Fibroblast of lung (primary cell): ENCODE data around the gene NR1D1. TPM values are rescaled to one million over a fixed set of nuclear protein-coding genes. Genes with fewer than 3 reads are reported as not detected.

Experiments used
- DNase-seq, 2 donors: peaks; one replicate each; pipeline versions ENCODE4 v3.0.0 to v3.0.0-alpha.2; 2010; ENCODE audit warnings: low read depth in 2 of 2
- H2AFZ ChIP-seq: 2 replicates; pipeline ENCODE4 v1.5.1; 2012; ENCODE audit warnings: low read length, control low read depth, inconsistent platforms
- H3K27ac ChIP-seq: 2 replicates; pipeline ENCODE4 v1.5.1; 2011; ENCODE audit warnings: low read length, control low read depth; ENCODE audit not compliant: insufficient read depth
- H3K27me3 ChIP-seq: 2 replicates; pipeline ENCODE4 v1.5.1; 2011; ENCODE audit warnings: mild to moderate bottlenecking, low read length; ENCODE audit not compliant: control insufficient read depth, insufficient read depth
- H3K36me3 ChIP-seq: 2 replicates; pipeline ENCODE4 v1.5.1; 2011; ENCODE audit warnings: low read length; ENCODE audit not compliant: control insufficient read depth, insufficient read depth
- H3K4me1 ChIP-seq: 2 replicates; pipeline ENCODE4 v1.5.1; 2011; ENCODE audit warnings: low read length; ENCODE audit not compliant: control insufficient read depth, insufficient read depth; ENCODE audit errors: extremely low read depth
- H3K4me2 ChIP-seq: 2 replicates; pipeline ENCODE4 v1.5.1; 2011; ENCODE audit warnings: low read length, control low read depth; ENCODE audit not compliant: insufficient read depth; ENCODE audit errors: extremely low read depth
- H3K4me3 ChIP-seq, 4 experiments: fragments of 200-600 bp in 1 of 4; sonication (generic) in 1 of 4; replicated peaks in 1 of 4; 2 replicates each; pipeline ENCODE4 v1.5.1; 2011 to 2016; ENCODE audit warnings: low read length in 4 of 4, low read depth in 3 of 4, mild to moderate bottlenecking in 3 of 4, control low read depth in 2 of 4, inconsistent platforms in 1 of 4, mixed read lengths in 1 of 4; ENCODE audit not compliant: insufficient read depth in 1 of 4; ENCODE audit errors: control extremely low read depth in 1 of 4
- H3K79me2 ChIP-seq: 2 replicates; pipeline ENCODE4 v1.5.1; 2012; ENCODE audit warnings: mild to moderate bottlenecking, low read length, inconsistent platforms; ENCODE audit not compliant: control insufficient read depth, insufficient read depth
- H3K9ac ChIP-seq: 2 replicates; pipeline ENCODE4 v1.5.1; 2011; ENCODE audit warnings: mild to moderate bottlenecking, low read length, control low read depth; ENCODE audit not compliant: insufficient read depth
- H3K9me3 ChIP-seq: 2 replicates; pipeline ENCODE4 v1.5.1; 2012; ENCODE audit warnings: low read depth, low read length; ENCODE audit not compliant: control insufficient read depth, insufficient read depth
- H4K20me1 ChIP-seq: 2 replicates; pipeline ENCODE4 v1.5.1; 2011; ENCODE audit warnings: low read length; ENCODE audit not compliant: control insufficient read depth, insufficient read depth; ENCODE audit errors: extremely low read depth
- CTCF ChIP-seq, 2 donors: IDR thresholded peaks in 1 of 2; conservative IDR thresholded peaks in 1 of 2; 1 replicate in 1 of 2; 2 replicates in 1 of 2; pipeline ENCODE4 v1.5.1; 2011 to 2012; ENCODE audit warnings: low read length in 2 of 2, control low read depth in 1 of 2, inconsistent platforms in 1 of 2, low read depth in 1 of 2, mild to moderate bottlenecking in 1 of 2
- EZH2 ChIP-seq: IDR thresholded peaks from 2 replicates; pipeline ENCODE4 v1.5.1; 2012; ENCODE audit warnings: low read length, control low read depth, mild to moderate bottlenecking; ENCODE audit errors: missing control alignments
- polyA plus RNA-seq, 2 donors: library from polyadenylated mRNA; depleted of rRNA in 1 of 2; stranded (reverse) in 1 of 2; unstranded in 1 of 2; fragments of >200 nt; gene quantifications; 2 replicates each; pipeline ENCODE4 v1.2.1, GENCODE V29; 2011 to 2012; ENCODE audit warnings: missing spikeins in 1 of 2
- total RNA-seq: library from RNA; depleted of rRNA; stranded (reverse); fragments of >200 nt; gene quantifications from 2 replicates; pipeline ENCODE4 v1.2.1, GENCODE V29; 2014

The NR1D1 gene
- total and polyA plus RNA-seq, 2 donors (not counting 1 experiment from before 2014, with no cell fraction given): 3.3 to 5.3 TPM

GRCh38 chr17:40121181-40122135 lies 21.1 kb upstream of the NR1D1 start, which contains the start of gene MSL1:
Gene MSL1 (plus strand): TSS chr17:40121971. CDS start chr17:40122613, 642 bp downstream.
- H3K4me2 ChIP-seq: peak within 1 kb of the TSS; percentile 96
- H3K36me3 ChIP-seq: peaks cover 3% of the 10 kb centered on the region
- peak within 1 kb of the TSS; percentile 85 for H3K27ac ChIP-seq
- H3K79me2 ChIP-seq: peaks cover 53% of the 10 kb centered on the region
- peak within 1 kb of the TSS; percentile 98 to 100 (median 98) for H3K4me3 ChIP-seq
- H2AFZ ChIP-seq: no peak within 1 kb of the TSS
- H3K9me3 ChIP-seq: no peaks in the 10 kb centered on the region
- H3K27me3 ChIP-seq: no peaks in the 10 kb centered on the region
- peaks cover 2% of the 10 kb centered on the region for H4K20me1 ChIP-seq
- H3K4me1 ChIP-seq: peaks cover 2% of the 10 kb centered on the region
- peak; percentile 63 to 79 for DNase-seq
- H3K9ac ChIP-seq: peak within 1 kb of the TSS; percentile 83
- TF ChIP-seq CTCF (conservative IDR thresholded peaks at IDR 0.05 in 1 of 2, IDR thresholded peaks at IDR 0.05 in 1 of 2; ENCODE audit: low read depth in 1 of 2, low read length in 2 of 2): no peak
- TF ChIP-seq EZH2: no peak

GRCh38 chr17:40115101-40115436 lies 14.7 kb upstream of the NR1D1 start:
- Histone ChIP-seq H2AFZ (no peak overlapping the region), H3K27ac (no peak overlapping the region), H3K9ac (no peak overlapping the region)

More at GRCh38 chr17:40115101-40115436, 14.7 kb upstream of the NR1D1 start:
- DNase-seq: no peak
- Histone ChIP-seq H3K9me3 (no peaks in the 10 kb centered on the region), H3K4me1 (peaks cover 37% of the 10 kb centered on the region), H3K36me3 (no peaks in the 10 kb centered on the region), H3K27me3 (no peaks in the 10 kb centered on the region), H4K20me1 (no peaks in the 10 kb centered on the region), H3K4me3 (no peak overlapping the region), H3K4me2 (no peak overlapping the region), H3K79me2 (peaks cover 4% of the 10 kb centered on the region)
- TF ChIP-seq EZH2: no peak
- TF ChIP-seq CTCF (conservative IDR thresholded peaks at IDR 0.05 in 1 of 2, IDR thresholded peaks at IDR 0.05 in 1 of 2; ENCODE audit: low read depth in 1 of 2, low read length in 2 of 2): no peak
